Measurements from ENCODE around the gene RASSF9. TPM values are rescaled to one million over a fixed set of nuclear protein-coding genes. Genes with fewer than 3 reads are reported as not detected.

Gene RASSF9
- total RNA-seq, 4 donors from 2014 or later = 0.55 to 0.79 TPM; not detected in 2

GRCh38 chr12:85809500-85809899, 26.7 kb downstream of the RASSF9 start:
- H3K27ac ChIP-seq = no peak overlapping the region
- H3K27me3 ChIP-seq = no peaks in the 10 kb centered on the region
- intact Hi-C loops (cut with DNase I; ENCODE audit: low total_unique reads) (no loop called here), in situ Hi-C loops (cut with MboI; ENCODE audit: low pct_ligation_motif_present in 1 of 4, low pct_unique_long_range_greater_than_20kb in 1 of 4, low sequenced_read_pairs in 3 of 4) (no loop called here)
- TF ChIP-seq POLR2A (IDR thresholded peaks at IDR 0.05) = no peak
- TF ChIP-seq CTCF (IDR thresholded peaks at IDR 0.05) = no peak
- TF ChIP-seq EP300 (IDR thresholded peaks at IDR 0.05; ENCODE audit: low read depth) = no peak
- TF ChIP-seq POLR2AphosphoS5 (IDR thresholded peaks at IDR 0.05) = no peak
- H3K9me3 ChIP-seq = no peaks in the 10 kb centered on the region
- DNase-seq = no peak
- H3K4me1 ChIP-seq = no peaks in the 10 kb centered on the region
- H3K4me3 ChIP-seq = no peak overlapping the region
- H3K36me3 ChIP-seq = no peaks in the 10 kb centered on the region

DNA sequence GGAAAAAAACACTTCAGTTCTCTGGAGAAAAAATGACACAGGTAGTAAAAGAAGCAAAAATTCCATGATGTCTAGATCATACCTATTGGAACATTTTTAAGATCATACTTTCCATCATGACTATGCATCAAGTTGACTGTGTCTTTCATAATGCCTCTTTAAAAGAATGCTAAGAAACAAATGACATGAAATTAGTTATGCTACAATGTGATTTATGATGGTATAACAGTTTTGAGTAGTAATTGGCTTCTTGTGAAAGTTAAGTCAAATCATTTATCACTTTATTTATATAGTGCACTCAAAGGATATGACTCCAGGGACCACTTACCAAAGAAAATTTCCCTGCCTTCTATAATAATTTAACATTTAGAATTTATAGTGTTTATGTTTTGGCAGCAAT, 28.5 kb downstream of the RASSF9 start:
- H3K9me3 ChIP-seq = no peaks in the 10 kb centered on the region
- H3K4me1 ChIP-seq = no peaks in the 10 kb centered on the region
- H3K4me3 ChIP-seq = no peak overlapping the region
- no peak overlapping the region for H3K27ac ChIP-seq
- in situ Hi-C loops (cut with MboI; ENCODE audit: low pct_ligation_motif_present in 1 of 4, low pct_unique_long_range_greater_than_20kb in 1 of 4, low sequenced_read_pairs in 3 of 4) (no loop called here), intact Hi-C loops (cut with DNase I; ENCODE audit: low total_unique reads) (no loop called here)
- H3K36me3 ChIP-seq = no peaks in the 10 kb centered on the region
- DNase-seq = no peak
- TF ChIP-seq CTCF (IDR thresholded peaks at IDR 0.05) (no peak), EP300 (IDR thresholded peaks at IDR 0.05; ENCODE audit: low read depth) (no peak), POLR2A (IDR thresholded peaks at IDR 0.05) (no peak), POLR2AphosphoS5 (IDR thresholded peaks at IDR 0.05) (no peak)
- H3K27me3 ChIP-seq = no peaks in the 10 kb centered on the region

DNA sequence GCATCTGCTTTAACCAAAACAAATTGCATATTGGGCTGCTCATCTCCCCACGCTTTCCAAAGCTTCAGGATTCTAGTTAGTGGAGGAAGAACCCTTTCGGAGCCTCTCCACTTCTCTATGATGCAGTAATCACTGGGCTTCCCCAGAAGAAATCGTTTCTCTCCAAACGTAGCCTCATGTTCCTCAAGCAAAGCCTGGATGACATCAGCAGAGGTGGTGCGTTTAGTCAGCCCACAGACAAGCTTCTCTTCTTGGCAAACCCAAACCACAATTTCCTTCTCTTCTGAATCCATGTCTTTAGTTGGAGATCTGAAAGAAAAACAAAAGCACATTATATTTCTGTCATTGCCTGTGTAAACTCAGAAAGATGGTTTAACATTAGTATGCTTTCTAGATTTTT, 30.6 kb downstream of the RASSF9 start:
- Histone ChIP-seq H3K27me3 (no peaks in the 10 kb centered on the region), H3K36me3 (no peaks in the 10 kb centered on the region), H3K9me3 (no peaks in the 10 kb centered on the region), H3K27ac (peak overlapping the region in 1 of 4 donors; percentile 9), H3K4me3 (no peak overlapping the region), H3K4me1 (no peaks in the 10 kb centered on the region)
- 60 to 68% methylated on average over 4 to 5 of the region's 5 CpGs for WGBS, 2 donors (ENCODE audit: low coverage in 1 of 2)
- in situ Hi-C loops (cut with MboI; ENCODE audit: low pct_ligation_motif_present in 1 of 4, low pct_unique_long_range_greater_than_20kb in 1 of 4, low sequenced_read_pairs in 3 of 4) (no loop called here), intact Hi-C loops (cut with DNase I; ENCODE audit: low total_unique reads) (no loop called here)
- no peak for DNase-seq
- no peak for TF ChIP-seq POLR2AphosphoS5 (IDR thresholded peaks at IDR 0.05)
- TF ChIP-seq EP300 (IDR thresholded peaks at IDR 0.05; ENCODE audit: low read depth) = no peak
- no peak for TF ChIP-seq POLR2A (IDR thresholded peaks at IDR 0.05)
- TF ChIP-seq CTCF (IDR thresholded peaks at IDR 0.05) = no peak

- H3K4me3 ChIP-seq = no peak overlapping the region
- H3K9me3 ChIP-seq = no peaks in the 10 kb centered on the region
- TF ChIP-seq EP300 (IDR thresholded peaks at IDR 0.05; ENCODE audit: low read depth) = no peak
- no peak for TF ChIP-seq POLR2AphosphoS5 (IDR thresholded peaks at IDR 0.05)
- no peak for TF ChIP-seq POLR2A (IDR thresholded peaks at IDR 0.05)
- TF ChIP-seq CTCF (IDR thresholded peaks at IDR 0.05) = no peak
- no peaks in the 10 kb centered on the region for H3K36me3 ChIP-seq
- H3K27ac ChIP-seq = peak overlapping the region in 1 of 4 donors; percentile 27
- no peak for DNase-seq
- in situ Hi-C loops (cut with MboI; ENCODE audit: low pct_ligation_motif_present in 1 of 4, low pct_unique_long_range_greater_than_20kb in 1 of 4, low sequenced_read_pairs in 3 of 4) = no loop called here
- intact Hi-C loops (cut with DNase I; ENCODE audit: low total_unique reads) = no loop called here
- WGBS, 2 donors (ENCODE audit: low coverage in 1 of 2) = 71 to 82% methylated on average over 3 of the region's 3 CpGs
- H3K27me3 ChIP-seq = no peaks in the 10 kb centered on the region
- no peaks in the 10 kb centered on the region for H3K4me1 ChIP-seq
Measured at GRCh38 chr12:85804663-85805062, 31.5 kb downstream of the RASSF9 start.

Measured in transverse colon (tissue), 4 donors.